ENCODE measurements around the gene PLXNA3. TPM values are rescaled to one million over a fixed set of nuclear protein-coding genes. Genes with fewer than 3 reads are reported as not detected.

PLXNA3 gene
- total RNA-seq, 1 donor from 2014 or later, result 108 TPM

GRCh38 chrX:154476821-154477220 lies 18.7 kb downstream of the PLXNA3 start:
- Mint-ChIP-seq H3K27me3 (ENCODE audit: unreplicated experiment) (no peaks in the 10 kb centered on the region), H3K4me1 (ENCODE audit: unreplicated experiment) (peaks cover 2% of the 10 kb centered on the region), H3K27ac (ENCODE audit: unreplicated experiment) (no peak overlapping the region), H3K4me3 (ENCODE audit: unreplicated experiment) (no peak overlapping the region), H3K36me3 (ENCODE audit: unreplicated experiment) (peaks cover 6% of the 10 kb centered on the region), H3K9me3 (ENCODE audit: unreplicated experiment) (no peaks in the 10 kb centered on the region)
- no peak for TF ChIP-seq CTCF (IDR thresholded peaks at IDR 0.05)
- no peak for DNase-seq (ENCODE audit: extremely low spot score, unreplicated experiment)

- Mint-ChIP-seq H3K27ac (ENCODE audit: unreplicated experiment) (peak overlapping the region; percentile 62), H3K27me3 (ENCODE audit: unreplicated experiment) (no peaks in the 10 kb centered on the region)
These were observed 19.9 kb downstream of the PLXNA3 start for GRCh38 chrX:154477891-154478477.

GRCh38 chrX:154478728-154479622 lies 20.9 kb downstream of the PLXNA3 start, which contains the start of gene LAGE3:
Gene LAGE3, minus strand, starts transcription at chrX:154479281. Its CDS starts 366 bp downstream, at chrX:154478915.
- Mint-ChIP-seq H3K36me3 (ENCODE audit: unreplicated experiment) (peaks cover under 1% of the 10 kb centered on the region), H3K27ac (ENCODE audit: unreplicated experiment) (peak within 1 kb of the TSS; percentile 62), H3K4me1 (ENCODE audit: unreplicated experiment) (peaks cover 2% of the 10 kb centered on the region), H3K27me3 (ENCODE audit: unreplicated experiment) (no peaks in the 10 kb centered on the region), H3K4me3 (ENCODE audit: unreplicated experiment) (peak within 1 kb of the TSS; percentile 76), H3K9me3 (ENCODE audit: unreplicated experiment) (no peaks in the 10 kb centered on the region)
- peak; percentile 97 for DNase-seq (ENCODE audit: extremely low spot score, unreplicated experiment)
- TF ChIP-seq CTCF (IDR thresholded peaks at IDR 0.05), result no peak

More at GRCh38 chrX:154477891-154478477, 19.9 kb downstream of the PLXNA3 start:
- peak overlapping the region; percentile 76 for H3K4me3 Mint-ChIP-seq (ENCODE audit: unreplicated experiment)
- DNase-seq (ENCODE audit: extremely low spot score, unreplicated experiment), result peak; percentile 83
- H3K4me1 Mint-ChIP-seq (ENCODE audit: unreplicated experiment), result peaks cover 2% of the 10 kb centered on the region
- no peak for TF ChIP-seq CTCF (IDR thresholded peaks at IDR 0.05)
- no peaks in the 10 kb centered on the region for H3K9me3 Mint-ChIP-seq (ENCODE audit: unreplicated experiment)
- peaks cover 6% of the 10 kb centered on the region for H3K36me3 Mint-ChIP-seq (ENCODE audit: unreplicated experiment)

- H3K4me1 Mint-ChIP-seq (ENCODE audit: unreplicated experiment), result peaks cover 2% of the 10 kb centered on the region
- no peaks in the 10 kb centered on the region for H3K36me3 Mint-ChIP-seq (ENCODE audit: unreplicated experiment)
- no peaks in the 10 kb centered on the region for H3K9me3 Mint-ChIP-seq (ENCODE audit: unreplicated experiment)
- DNase-seq (ENCODE audit: extremely low spot score, unreplicated experiment), result no peak
- H3K4me3 Mint-ChIP-seq (ENCODE audit: unreplicated experiment), result no peak overlapping the region
- TF ChIP-seq CTCF (IDR thresholded peaks at IDR 0.05), result no peak
- H3K27me3 Mint-ChIP-seq (ENCODE audit: unreplicated experiment), result no peaks in the 10 kb centered on the region
- no peak overlapping the region for H3K27ac Mint-ChIP-seq (ENCODE audit: unreplicated experiment)
These were observed 23.1 kb downstream of the PLXNA3 start for GRCh38 chrX:154481195-154481594.

All from osteocyte (in vitro differentiated cells).